ENCODE measurements around the gene PTGDS. TPM values are rescaled to one million over a fixed set of nuclear protein-coding genes. Genes with fewer than 3 reads are reported as not detected.

PTGDS gene
- total RNA-seq, 1 experiment from 2014 or later = not detected

GRCh38 chr9:136978865-136979544 lies 1.7 kb downstream of the PTGDS start:
- Histone ChIP-seq H3K4me1 (replicated peaks) (peaks cover 24% of the 10 kb centered on the region), H3K27ac (no peak overlapping the region), H3K27me3 (replicated peaks) (peaks cover 7% of the 10 kb centered on the region; the same call in 1 of the 2 replicates), H3K4me3 (no peak overlapping the region), H3K36me3 (no peaks in the 10 kb centered on the region), H3K9me3 (replicated peaks) (no peaks in the 10 kb centered on the region)
- DNase-seq (ENCODE audit: low read depth in 1 of 2, low spot score in 2 of 2) = no peak

DNA sequence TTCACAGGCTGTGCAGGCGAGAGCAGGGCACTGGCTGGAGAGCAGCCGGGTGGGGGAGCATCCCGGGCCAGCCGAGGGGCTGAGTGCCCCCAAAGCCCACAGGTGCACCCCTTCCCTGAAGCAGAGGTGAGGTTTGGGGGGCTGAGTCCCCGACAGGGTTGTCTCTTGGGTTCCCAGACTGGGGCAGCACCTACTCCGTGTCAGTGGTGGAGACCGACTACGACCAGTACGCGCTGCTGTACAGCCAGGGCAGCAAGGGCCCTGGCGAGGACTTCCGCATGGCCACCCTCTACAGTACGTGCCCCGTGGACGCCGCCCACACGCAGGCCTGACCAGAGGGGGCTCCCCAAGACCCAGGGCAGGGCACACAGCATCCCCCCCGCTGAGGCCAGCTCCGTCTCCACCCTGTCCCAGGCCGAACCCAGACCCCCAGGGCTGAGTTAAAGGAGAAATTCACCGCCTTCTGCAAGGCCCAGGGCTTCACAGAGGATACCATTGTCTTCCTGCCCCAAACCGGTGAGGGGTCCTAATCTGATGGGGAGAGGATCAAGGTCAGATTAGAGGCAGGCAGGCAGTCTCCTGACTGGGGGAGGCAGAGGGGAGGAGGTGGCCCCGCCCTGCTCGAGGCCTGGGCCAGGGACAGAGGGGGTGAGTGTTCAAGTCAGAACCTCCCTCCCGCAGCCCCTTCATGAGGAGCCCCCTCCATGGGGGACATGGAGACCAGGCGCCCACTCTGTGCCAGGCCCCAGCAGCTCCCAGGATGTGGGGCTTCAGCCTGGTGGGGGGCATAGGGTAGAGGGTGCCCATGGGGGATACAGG lies 2.7 kb downstream of the PTGDS start:
- H3K9me3 ChIP-seq (replicated peaks) = no peaks in the 10 kb centered on the region
- DNase-seq (ENCODE audit: low read depth in 1 of 2, low spot score in 2 of 2) = no peak
- no peak overlapping the region for H3K4me3 ChIP-seq
- peaks cover 7% of the 10 kb centered on the region; the same call in 1 of the 2 replicates for H3K27me3 ChIP-seq (replicated peaks)
- H3K4me1 ChIP-seq (replicated peaks) = peaks cover 24% of the 10 kb centered on the region
- no peak overlapping the region for H3K27ac ChIP-seq
- H3K36me3 ChIP-seq = no peaks in the 10 kb centered on the region

GRCh38 chr9:136980669-136981478 lies 3.6 kb downstream of the PTGDS start:
- no peak overlapping the region for H3K4me3 ChIP-seq
- H3K9me3 ChIP-seq (replicated peaks) = no peaks in the 10 kb centered on the region
- H3K4me1 ChIP-seq (replicated peaks) = peaks cover 24% of the 10 kb centered on the region
- no peaks in the 10 kb centered on the region for H3K36me3 ChIP-seq
- peaks cover 5% of the 10 kb centered on the region for H3K27me3 ChIP-seq (replicated peaks)
- peak overlapping the region; percentile 34; the same call in 1 of the 2 replicates for H3K27ac ChIP-seq
- no peak for DNase-seq (ENCODE audit: low read depth in 1 of 2, low spot score in 2 of 2)

GRCh38 chr9:136981588-136982231 lies 4.4 kb downstream of the PTGDS start:
- no peaks in the 10 kb centered on the region for H3K36me3 ChIP-seq
- peaks cover 24% of the 10 kb centered on the region for H3K4me1 ChIP-seq (replicated peaks)
- DNase-seq (ENCODE audit: low read depth in 1 of 2, low spot score in 2 of 2) = peak; percentile 35 to 80
- no peaks in the 10 kb centered on the region for H3K9me3 ChIP-seq (replicated peaks)
- peaks cover 5% of the 10 kb centered on the region for H3K27me3 ChIP-seq (replicated peaks)
- H3K4me3 ChIP-seq = no peak overlapping the region
- peak overlapping the region; percentile 34 for H3K27ac ChIP-seq

DNA sequence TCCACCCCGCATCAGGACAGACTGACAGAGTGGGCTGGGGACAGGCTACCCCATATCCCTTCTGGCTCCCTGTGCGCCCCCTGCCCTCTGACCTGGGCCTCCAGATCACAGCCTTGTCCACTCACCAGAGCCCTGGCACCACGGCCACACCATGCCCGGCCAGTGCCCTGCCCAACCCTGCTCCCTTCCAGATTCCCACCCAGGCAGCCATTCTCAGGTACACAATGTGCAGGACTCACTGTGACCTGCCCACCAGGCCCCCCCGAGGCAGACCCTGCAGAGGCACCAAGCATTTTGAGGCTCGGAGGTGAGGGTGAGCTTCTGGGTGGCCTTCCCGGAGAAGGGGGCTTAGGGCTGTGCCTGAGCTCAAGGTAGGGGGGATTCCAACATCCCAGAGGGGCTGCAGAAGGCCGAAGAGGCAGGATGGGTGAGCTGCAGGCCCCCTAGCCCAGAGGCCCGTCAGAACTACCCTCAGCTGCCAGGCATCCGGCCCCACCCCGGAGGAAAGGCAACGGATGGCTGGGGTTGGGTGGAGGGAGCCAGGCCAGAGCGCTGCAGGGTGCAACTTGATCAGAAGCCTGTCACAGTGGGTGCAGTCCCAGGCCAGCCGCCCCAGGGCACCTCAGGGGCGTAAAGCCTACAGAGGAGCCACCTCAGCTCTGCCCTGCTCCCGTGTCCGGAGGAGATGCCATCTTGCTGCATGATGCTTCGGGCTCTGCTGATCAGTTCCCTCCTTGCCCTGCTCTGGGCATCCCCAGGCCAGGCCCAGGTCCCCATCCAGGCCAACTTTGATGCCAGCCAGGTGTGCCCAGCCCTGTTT lies 5.1 kb downstream of the PTGDS start, which contains the start of gene LCNL1:
Gene LCNL1 (plus strand): TSS at position 762 of the 820 bp plus-strand sequence. CDS start 594 bp downstream, outside the sequence.
- no peak for DNase-seq (ENCODE audit: low read depth in 1 of 2, low spot score in 2 of 2)
- Histone ChIP-seq H3K27me3 (replicated peaks) (peaks cover 5% of the 10 kb centered on the region), H3K36me3 (no peaks in the 10 kb centered on the region), H3K9me3 (replicated peaks) (no peaks in the 10 kb centered on the region), H3K4me3 (no peak within 1 kb of the TSS), H3K4me1 (replicated peaks) (peaks cover 24% of the 10 kb centered on the region), H3K27ac (peak within 1 kb of the TSS; percentile 33)

DNA sequence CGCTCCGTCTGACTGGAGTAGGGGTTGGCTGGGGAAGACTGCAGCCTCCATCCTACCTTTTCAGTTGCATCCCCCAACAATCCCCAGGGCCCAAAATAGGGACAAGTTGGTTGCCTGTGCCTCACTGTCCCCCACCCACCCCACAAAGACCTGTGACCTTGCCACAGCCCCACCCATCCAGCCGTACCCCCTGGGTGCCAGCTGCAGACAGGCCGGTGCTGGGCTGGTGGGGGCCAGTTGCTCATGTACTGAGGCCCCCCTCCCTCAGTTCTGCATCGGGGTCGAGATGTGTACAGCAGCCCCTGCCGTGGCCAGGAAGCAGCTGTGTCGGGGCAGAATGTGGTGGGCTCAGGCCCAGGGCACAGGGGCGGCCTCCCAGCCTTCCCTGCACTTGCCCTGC lies 5.9 kb downstream of the PTGDS start:
- Histone ChIP-seq H3K36me3 (no peaks in the 10 kb centered on the region), H3K4me3 (no peak overlapping the region), H3K9me3 (replicated peaks) (no peaks in the 10 kb centered on the region), H3K4me1 (replicated peaks) (peaks cover 18% of the 10 kb centered on the region), H3K27me3 (replicated peaks) (no peaks in the 10 kb centered on the region; the same call in 1 of the 2 replicates), H3K27ac (no peak overlapping the region)
- DNase-seq (ENCODE audit: low read depth in 1 of 2, low spot score in 2 of 2) = no peak

GRCh38 chr9:136983656-136984314 lies 6.5 kb downstream of the PTGDS start:
- Histone ChIP-seq H3K4me1 (replicated peaks) (peaks cover 18% of the 10 kb centered on the region), H3K36me3 (no peaks in the 10 kb centered on the region)
- DNase-seq (ENCODE audit: low read depth in 1 of 2, low spot score in 2 of 2) = no peak

DNA sequence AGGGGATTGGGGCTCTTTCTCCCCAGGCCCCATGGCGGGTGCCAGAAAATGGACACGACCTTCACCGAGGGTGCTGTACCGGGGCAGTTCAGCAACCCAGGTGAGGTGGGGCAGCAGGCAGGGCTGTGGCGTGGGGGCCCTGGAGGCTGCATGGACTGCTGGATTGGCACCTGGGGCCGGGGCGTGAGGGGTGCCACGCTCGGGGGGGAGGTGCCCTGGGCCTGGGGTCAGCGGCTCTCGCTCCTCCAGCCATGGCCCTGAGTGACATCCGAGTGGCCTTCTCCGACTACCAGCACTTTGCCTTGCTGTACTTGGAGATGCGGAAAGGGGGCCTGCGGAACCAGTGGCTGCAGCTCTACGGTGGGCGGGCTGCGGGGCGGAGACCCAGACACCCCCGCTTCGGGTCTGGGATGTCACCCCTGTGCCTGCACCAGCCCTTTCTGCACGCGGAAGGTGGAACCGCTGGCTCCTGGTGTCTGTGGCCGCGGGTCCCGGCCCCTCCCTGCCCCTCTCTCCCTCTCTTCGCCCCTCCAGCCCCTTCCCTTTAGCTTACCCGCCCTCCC lies 7.2 kb downstream of the PTGDS start:
- Histone ChIP-seq H3K9me3 (replicated peaks) (no peaks in the 10 kb centered on the region), H3K36me3 (no peaks in the 10 kb centered on the region), H3K27ac (no peak overlapping the region), H3K27me3 (replicated peaks) (no peaks in the 10 kb centered on the region; the same call in 1 of the 2 replicates), H3K4me3 (no peak overlapping the region), H3K4me1 (replicated peaks) (peaks cover 18% of the 10 kb centered on the region)
- DNase-seq (ENCODE audit: low read depth in 1 of 2, low spot score in 2 of 2) = no peak

More at GRCh38 chr9:136983656-136984314, 6.5 kb downstream of the PTGDS start:
- H3K4me3 ChIP-seq = no peak overlapping the region
- no peaks in the 10 kb centered on the region for H3K9me3 ChIP-seq (replicated peaks)
- H3K27me3 ChIP-seq (replicated peaks) = no peaks in the 10 kb centered on the region; the same call in 1 of the 2 replicates
- H3K27ac ChIP-seq = no peak overlapping the region

DNA sequence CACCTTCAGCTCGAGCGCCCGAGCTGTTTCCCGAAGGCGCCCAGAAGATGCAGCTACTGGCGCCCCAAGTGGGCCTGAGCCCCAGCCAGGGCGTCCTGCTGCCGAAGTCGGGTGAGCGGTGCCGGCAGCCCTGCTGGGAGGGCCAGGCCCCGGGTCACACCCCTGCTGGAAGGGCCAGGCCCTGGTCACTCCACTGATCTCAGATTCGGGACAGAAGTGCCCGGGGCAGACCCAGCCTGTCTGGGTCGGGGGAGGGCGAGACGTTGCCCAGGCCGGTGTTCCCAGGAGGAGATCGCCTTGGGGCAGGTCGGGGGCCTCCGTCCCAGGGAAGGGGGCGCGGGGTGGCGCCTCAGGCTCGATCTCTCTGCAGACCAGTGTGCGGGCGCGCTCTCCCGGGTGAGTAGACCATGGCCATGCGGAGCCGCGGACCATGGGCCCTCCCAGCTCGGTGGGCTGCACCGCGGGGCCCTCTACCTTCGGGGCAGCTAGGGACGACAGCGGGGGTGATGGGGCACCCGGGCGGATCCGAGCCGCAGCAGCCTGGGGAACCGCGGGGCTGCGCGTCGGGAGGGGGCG lies 7.8 kb downstream of the PTGDS start:
- H3K36me3 ChIP-seq = no peaks in the 10 kb centered on the region
- peaks cover 18% of the 10 kb centered on the region for H3K4me1 ChIP-seq (replicated peaks)
- H3K9me3 ChIP-seq (replicated peaks) = no peaks in the 10 kb centered on the region
- no peak overlapping the region for H3K27ac ChIP-seq
- no peaks in the 10 kb centered on the region; the same call in 1 of the 2 replicates for H3K27me3 ChIP-seq (replicated peaks)
- H3K4me3 ChIP-seq = no peak overlapping the region
- DNase-seq (ENCODE audit: low read depth in 1 of 2, low spot score in 2 of 2) = no peak

DNA sequence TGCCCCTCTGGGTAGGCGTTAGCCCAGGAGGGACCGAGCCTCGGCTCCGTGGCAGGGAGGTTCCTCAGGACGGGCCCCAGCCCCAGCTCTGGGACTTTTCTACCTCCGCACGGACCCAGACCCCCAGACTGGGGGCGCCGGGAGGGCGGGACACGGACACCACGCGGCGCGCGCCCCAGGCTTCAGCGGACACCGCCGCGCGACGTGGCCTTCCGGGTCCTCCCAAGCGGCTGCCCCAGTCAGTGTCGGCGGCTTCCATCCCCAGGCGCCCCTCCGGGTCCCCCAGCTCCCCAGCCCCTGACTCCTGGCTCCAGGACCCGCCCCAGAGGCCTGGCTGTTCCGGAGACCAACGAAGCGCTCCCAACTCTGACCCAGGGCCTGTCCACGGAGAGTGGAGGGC lies 8.5 kb downstream of the PTGDS start:
- Histone ChIP-seq H3K36me3 (no peaks in the 10 kb centered on the region), H3K27me3 (replicated peaks) (no peaks in the 10 kb centered on the region; the same call in 1 of the 2 replicates), H3K27ac (no peak overlapping the region), H3K4me3 (no peak overlapping the region), H3K9me3 (replicated peaks) (peaks cover 4% of the 10 kb centered on the region; the same call in 1 of the 2 replicates), H3K4me1 (replicated peaks) (peaks cover 17% of the 10 kb centered on the region)
- DNase-seq (ENCODE audit: low read depth in 1 of 2, low spot score in 2 of 2) = no peak

GRCh38 chr9:136988872-136989271 lies 11.6 kb downstream of the PTGDS start:
- no peaks in the 10 kb centered on the region for H3K36me3 ChIP-seq

More at GRCh38 chr9:136988872-136989271, 11.6 kb downstream of the PTGDS start:
- H3K4me1 ChIP-seq (replicated peaks) = peaks cover 10% of the 10 kb centered on the region
- peaks cover 13% of the 10 kb centered on the region for H3K9me3 ChIP-seq (replicated peaks)
- no peak overlapping the region for H3K27ac ChIP-seq
- no peaks in the 10 kb centered on the region; the same call in 1 of the 2 replicates for H3K27me3 ChIP-seq (replicated peaks)
- no peak for DNase-seq (ENCODE audit: low read depth in 1 of 2, low spot score in 2 of 2)
- no peak overlapping the region for H3K4me3 ChIP-seq

Measured in SJSA1 (cell line).